ENCODE measurements around the gene PRICKLE2.
A peak's percentile ranks its signal among the peaks of the same experiment; 100 is the strongest.

The PRICKLE2 gene

DNA sequence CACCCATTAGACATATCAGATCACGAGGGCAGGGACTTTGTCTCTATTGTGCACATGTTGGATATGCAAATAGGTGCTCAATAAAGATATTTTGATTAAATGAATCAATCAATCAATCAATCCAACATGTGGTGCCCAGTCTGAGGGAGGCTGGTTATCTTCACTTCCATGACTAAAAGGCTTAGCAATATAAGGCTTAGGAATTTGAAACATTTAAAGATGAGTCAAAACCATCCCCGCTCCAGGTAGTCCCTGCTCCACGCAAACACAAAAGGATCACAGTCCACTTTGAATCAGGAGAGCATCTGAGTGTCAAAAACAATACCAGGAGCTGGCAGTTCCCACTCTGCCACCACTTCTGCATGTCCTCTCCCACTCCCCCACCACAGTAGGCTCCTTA is 25.8 kb upstream of the PRICKLE2 start:
- no peak for DNase-seq

DNA sequence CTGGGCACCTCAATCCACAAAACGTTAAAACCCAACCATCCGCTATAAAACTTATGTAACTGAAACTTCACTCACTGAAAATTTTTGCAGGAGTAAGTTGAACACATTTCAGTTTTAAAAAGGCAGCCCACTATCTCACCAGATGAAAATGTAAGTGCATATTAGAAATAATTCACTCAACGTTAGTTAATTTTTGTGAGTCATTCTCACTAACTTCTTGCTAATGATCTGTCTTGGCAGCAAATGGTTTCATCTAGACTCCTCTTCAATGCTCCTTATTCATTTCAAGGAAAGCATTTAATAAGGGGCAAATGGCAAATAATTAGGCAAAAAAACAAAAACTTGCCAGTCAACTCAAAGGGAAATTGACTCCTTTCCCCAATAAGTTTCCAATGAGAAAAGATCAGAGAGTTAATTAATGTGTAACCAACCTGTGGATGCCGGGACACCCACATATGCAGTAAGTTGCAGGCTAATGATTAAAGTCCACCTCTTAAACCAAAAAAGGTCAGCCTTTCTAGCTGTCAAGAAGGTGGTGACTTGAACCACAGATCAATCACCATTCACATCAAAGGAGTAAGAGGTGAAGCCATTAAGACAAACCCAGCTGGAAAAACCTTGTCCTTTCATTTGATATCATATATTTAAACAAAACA is 22.9 kb upstream of the PRICKLE2 start:
- DNase-seq, result no peak

DNA sequence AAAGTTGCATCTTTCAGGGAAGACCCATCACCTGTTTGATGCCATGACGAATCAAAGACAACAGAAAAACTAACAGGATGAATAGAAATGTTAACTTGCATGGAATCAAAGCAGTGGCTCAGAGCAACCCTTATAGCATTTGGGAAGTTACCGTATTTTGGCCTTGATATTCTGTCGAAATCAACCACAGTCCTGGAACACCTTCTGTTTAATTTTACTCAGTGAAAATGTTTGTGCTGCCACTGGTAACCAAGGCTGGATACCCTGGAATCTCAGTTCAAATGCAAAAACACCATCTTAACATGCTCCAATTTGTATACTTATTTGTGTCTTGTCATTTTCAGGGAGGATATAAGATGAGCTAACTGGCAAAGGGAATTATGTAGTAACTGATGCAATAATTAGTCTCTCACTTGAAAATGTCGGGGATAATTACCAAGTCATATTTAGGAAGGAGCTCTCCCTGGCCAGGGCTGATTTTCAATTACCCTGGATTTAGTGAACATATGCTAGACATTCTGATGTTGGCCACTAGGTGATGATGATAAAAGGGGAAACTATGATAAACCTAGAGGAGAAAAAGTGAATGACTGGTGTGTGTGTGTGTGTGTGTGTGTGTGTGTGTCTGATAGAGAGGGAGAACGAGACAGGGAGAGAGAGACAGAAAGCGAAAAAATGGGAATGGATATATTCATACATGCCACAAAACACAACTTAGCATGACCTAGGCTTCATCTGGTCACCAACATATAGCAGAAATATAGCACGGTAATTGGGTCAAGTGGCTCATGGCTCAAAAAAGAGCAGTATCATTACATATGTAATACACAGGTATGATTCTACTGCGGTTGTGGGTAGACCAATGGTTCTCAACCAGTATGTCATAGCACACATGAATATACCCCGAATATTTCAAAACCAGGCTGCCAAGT is 19.0 kb upstream of the PRICKLE2 start:
- no peak for DNase-seq

DNA sequence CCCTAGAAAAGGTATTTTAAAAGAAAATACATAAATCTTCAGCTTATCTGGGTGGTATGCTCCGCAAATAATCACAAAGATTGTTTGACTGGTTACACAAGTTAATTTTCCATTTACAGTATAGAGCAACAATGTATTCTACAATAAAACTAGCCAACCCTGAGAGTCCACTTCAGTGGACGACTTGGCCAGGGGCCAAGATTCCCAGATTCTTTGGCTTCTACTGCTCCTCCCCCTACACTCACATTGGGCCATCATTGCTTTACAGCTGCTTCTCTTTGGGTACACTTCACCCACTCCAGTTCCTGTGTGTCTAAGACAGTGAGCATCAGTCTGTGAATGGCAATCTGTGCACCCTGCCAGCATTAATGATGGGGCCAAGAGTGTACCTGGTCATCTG is 17.2 kb upstream of the PRICKLE2 start:
- DNase-seq, result no peak

DNA sequence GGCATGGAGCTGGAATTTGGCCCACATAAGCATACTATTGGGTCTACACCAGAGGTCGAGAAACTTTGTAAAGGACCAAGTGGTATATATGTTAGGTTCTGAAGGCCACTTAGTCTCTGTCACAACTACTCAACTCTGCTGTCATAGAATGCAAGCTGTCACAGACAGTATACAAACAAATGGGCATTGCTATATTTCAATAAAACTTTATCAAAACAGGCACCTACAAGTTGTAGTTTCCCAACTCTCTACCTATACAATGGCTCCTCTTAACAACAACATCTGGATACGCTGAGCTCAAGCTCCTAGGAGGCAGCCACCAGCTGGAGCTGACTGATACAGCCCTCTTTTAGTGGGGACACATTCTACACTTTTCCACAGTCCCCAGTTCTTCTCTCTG is 15.7 kb upstream of the PRICKLE2 start:
- no peak for DNase-seq

DNA sequence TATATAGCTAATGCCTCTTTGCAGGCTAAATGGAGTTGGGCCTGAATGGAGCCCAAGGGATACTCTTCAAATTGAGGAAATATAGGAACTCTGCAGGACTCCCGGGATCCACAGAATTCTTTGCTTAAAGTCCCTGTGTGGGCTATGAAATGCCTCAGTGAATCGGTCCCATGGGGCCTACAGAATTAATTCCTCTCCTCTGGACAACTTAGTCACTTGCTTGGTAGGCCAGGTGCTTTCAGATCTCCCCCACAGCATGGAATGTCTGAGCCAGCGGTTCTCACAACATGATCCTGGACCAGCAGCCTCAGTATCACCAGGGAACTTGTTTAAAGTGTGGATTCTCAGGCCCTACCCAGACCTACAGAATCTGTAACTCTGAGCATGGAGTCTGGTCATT is 15.1 kb upstream of the PRICKLE2 start:
- no peak for DNase-seq

DNA sequence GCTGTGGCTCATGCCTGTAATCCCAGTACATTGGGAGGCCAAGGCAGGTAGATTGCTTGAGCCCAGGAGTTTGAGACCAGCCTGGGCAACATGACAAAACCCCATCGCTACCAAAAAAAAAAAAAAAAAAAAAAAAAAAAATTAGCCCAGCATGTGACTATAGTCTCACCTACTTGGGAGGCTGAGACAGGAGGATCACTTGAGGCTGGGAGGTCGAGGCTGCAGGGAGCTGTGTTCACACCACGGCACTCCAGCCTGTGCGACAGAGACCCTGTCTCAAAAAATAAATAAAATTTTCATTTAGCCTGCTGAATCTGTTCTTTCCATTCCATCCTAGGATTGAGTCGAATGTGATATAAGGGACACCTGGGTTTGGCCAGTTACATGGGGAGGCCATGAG is 14.6 kb upstream of the PRICKLE2 start:
- no peak for DNase-seq

DNA sequence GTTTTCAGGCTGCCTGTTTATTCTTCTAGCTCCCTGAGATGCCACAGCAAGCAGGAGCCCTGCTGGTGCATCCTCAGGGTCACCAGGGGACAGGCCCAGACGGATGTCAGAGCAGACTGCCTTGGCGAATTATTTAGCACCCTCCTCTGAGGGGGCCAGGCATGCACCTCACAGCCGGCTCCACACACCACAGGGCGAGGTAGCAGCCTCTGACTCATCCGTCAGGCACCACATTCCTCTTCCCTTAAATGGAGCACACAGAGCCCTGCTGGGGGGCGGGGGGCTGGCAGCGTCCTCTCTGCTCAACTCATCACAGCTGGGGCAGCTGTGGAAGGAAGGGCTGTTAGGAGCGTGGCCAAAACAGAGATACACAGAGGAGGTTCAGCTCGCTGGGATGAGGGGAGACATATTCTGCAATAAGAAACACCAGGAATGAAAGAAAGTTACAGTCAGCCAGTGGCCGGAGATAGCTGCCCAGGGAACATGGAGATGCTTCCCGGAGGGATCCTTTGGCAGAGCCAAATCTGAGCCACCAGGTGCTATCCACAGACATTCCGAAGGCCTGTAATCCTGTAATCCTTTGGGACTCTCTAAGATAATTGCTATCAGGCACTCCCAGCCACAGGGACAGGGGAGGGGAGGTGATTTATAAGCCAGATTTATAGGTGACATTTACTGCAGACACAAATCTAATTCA is 13.9 kb upstream of the PRICKLE2 start:
- DNase-seq, result peak in 31 of 58 donors; percentile 1 to 73 (median 33)

DNA sequence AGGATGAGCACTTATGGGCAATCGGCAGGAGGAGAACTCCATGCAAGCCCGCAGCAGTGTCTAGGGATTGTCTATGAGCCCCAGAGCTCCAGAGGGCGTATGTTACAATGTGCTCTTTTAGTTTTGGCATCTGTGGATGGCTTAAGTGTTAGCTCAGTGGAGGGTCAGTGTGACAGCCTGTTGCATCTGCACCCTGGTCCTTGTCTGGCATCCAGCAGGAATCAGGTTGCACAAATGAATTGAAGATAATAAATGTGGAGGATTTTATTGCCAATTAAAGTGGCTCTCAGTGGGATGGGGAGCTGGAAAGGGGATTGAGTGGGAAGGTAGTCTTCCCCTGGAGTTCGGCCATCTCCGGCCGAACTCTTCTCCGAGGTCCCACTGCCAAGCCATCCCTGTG is 11.8 kb upstream of the PRICKLE2 start:
- DNase-seq, result no peak

DNA sequence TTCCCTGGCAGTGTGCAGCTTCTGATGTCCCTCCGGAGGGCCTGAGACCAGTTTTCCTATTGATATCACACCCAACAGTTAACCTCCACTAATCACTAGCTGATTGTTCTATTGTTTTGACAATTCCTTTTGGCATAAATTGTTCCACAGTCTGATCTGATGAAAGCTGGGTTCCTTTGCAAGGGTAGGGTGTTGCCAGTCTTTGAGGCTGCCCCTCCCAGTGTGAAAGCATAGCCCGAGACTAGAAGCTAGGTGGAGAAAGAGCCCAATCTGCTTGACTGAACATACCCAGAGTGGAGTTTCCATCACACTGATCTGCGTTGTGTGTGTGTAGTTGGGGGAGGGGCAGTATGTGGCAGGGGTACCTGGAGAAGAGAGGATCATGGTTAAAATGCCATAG is 10.3 kb upstream of the PRICKLE2 start:
- no peak for DNase-seq

DNA sequence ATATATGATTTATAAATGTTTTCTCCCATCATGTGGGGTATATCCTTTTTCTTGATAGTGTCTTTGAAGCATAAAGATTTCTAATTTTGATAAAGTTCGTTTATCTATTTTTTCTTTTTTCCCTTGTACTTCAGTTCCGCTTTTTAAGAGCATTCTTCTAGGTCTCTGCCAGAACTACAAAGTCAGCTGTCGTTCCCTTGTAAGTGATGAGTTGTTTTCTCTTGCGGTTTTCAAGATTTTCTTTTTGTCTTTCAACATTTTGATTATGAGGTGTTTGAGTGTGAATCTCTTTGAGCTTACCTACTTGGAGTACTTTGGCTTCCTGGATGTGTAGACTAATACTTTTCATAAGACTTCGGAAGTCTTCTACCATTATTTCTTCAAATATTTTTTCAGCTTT is 9.3 kb upstream of the PRICKLE2 start:
- DNase-seq, result no peak

DNA sequence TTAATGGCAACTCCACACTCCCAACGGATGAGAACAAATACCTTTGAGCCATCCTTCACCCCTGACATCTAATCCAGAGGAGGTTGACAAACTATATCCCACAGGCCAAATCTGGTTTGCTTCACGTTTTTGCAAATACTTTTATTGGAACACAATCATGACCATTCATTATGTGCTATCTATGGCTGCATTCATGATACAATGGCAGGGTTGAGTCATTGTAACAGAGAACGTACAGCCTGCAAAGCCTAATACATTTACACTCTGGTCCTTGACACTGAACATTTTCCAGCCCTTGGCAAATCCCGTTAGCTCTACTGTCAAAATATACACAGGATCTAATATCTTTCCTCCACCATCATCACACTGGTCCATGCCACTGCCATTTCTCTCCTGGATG is 7.6 kb upstream of the PRICKLE2 start:
- no peak for DNase-seq

DNA sequence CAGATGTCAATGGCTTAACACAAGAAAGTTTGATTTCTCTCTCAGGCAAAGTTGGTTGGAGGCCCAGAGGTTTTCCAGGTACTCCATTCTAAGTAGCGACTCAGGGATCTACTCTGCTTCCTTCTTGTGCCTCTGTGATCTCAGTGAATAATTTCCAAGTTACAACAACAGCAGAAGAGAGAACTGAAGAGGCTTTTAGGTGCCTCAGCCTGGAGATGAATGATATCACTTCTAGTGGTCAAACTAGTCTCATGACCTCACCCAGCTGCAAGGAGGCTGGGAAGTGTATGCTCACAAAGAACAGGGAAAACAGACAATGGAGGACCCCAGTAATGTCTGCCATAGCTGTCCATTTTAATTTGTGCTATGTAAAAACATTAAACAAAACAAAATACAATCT is 4.6 kb upstream of the PRICKLE2 start:
- DNase-seq, result no peak

DNA sequence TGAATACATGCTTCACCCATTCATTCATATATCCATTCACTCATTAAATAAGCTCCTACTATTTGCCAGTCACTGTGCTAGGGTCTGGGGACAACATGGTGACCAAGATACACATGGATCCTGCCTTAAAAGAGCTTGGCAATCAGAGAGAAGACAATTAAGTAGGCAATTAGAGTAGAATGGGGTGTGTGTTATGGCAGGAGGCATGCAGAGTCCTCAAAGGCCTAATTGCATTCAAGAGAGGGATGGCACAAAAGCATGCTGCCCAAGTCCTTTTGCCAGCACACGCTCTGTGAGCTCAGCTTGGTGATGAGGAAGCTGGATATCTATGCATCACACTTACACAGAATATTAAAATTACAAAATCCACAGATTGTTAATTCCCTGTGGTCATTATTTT is 2.8 kb upstream of the PRICKLE2 start:
- no peak for DNase-seq

DNA sequence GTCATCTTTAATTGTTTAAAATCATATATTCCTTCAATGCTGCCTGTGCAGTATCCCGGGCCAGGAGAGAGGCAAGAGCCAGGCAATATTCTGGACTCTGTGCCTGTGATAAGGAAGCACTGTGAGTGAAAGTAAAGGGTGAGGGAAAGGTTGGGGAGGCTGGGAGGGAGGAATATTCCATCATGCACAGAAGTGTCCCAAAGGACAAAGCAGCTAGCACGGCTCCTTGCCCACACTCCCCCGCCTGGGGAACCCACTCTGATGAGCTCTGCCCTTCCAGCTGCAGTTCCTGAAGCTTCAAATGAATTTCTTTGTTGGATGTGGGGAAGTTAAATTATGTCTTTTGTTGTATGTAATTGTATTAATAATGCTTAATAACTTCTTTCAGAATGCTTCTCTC is 1.5 kb upstream of the PRICKLE2 start:
- DNase-seq, result no peak

DNA sequence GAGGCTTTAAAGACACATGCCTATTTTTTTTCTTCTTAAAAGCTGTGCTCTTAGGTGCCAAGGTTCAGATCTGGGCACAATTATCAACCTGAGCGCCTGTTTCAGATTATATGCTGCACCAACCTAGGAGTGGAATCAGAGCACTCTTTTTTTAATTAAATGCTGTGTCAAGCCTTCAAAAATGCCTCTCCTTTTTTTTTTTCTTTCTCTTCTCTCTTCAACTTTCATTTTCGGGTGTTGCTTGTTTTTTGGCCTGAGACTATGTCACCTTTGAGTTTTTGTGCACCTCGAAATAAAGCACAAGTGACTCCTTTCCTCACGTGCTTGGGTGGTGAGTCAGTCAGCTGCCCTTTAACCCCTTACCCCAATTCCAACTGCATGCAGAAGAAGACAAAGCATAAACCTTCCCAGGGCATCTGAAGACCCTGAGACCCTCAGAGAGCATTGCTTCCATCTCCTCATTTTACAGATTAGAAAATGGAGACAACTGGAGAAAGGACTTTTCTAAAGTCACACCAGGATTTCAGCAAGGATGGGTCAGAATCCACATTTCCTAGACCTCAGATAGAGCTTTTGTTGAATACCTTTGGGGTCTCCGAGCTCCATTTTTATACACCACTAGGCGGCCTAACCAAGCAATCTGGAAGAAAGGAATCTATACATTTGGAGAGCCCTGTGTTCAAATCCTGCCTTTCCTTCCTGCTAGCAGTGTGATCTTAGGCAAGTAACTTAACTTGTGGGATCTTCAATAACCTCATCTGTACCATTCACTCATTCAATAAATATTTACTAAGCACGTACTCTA is 631 bp upstream of the PRICKLE2 start:
- no peak for DNase-seq

DNA sequence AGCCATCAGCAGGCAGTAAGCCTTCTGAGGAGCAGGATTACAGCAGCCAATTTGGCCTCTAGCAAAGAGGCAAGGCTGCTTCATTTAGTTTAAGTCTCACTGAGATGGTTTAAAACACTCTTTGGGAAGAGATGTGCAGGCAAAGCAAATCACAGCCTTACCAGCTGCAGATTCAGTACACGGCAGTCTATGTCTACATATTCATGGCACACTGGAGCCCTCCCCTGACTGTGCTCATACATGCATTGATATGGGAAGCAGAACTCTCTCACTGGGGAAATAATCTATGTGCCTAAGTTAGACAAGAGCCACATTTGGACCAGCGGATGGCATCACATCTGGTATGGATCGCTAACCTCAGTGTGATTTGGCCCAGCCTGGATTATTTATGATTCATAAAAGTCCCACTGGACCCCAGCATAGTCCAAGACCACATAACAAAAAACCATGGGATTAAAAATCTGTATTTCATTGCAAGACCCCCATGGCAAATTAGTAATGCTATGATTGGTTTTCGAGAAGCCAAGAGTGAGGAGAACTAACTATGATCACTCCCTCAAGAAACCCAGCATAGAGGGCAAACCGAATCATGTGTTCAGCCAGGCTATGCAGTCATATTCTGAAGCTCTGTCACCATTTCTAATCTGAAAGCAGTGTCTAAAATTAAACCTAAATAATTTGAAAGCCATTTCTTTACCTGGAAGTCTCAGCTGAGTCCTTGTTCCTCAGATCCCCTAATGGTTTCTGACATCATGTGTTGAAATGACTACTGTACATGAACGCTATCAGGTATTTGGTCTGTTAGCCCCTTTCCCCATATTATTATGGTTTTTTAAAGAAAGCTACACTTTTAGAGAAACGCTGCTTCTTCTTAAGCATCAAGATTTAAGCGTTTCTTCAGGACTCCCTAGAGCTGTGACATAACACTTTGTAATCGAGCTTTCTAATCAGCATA is 1.2 kb downstream of the PRICKLE2 start:
- DNase-seq, result peak in 34 of 58 donors; percentile 10 to 70 (median 48)

DNA sequence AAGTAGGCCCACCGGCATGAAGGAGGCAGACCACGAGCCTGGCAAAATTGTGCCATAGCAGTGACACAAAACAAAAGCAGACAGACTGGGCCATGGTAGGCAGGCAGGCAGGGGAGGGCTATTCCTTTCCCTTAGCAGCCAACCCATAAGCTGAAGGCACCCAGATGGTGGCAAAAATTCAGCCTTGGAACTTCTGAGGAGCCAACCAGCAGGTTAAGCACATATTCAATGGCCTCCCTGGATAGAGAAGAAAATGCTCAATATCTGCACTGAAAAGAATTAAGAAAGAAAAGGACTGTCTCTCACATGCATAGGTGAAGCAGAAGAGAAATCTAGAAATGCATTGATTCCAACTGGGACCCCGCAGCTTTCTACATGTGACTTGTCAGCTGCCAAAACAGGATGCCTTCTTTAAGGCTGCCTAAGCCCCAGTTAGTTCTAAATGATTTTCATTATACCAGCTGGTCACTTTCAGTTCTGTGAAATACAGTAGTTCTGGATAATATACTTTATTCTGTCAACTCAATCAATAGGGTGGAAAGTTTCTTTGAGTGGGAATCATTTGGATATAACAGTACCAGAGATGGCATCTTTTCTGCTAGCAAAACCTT is 2.7 kb downstream of the PRICKLE2 start:
- peak in 2 of 58 donors; percentile 10 to 18 for DNase-seq

DNA sequence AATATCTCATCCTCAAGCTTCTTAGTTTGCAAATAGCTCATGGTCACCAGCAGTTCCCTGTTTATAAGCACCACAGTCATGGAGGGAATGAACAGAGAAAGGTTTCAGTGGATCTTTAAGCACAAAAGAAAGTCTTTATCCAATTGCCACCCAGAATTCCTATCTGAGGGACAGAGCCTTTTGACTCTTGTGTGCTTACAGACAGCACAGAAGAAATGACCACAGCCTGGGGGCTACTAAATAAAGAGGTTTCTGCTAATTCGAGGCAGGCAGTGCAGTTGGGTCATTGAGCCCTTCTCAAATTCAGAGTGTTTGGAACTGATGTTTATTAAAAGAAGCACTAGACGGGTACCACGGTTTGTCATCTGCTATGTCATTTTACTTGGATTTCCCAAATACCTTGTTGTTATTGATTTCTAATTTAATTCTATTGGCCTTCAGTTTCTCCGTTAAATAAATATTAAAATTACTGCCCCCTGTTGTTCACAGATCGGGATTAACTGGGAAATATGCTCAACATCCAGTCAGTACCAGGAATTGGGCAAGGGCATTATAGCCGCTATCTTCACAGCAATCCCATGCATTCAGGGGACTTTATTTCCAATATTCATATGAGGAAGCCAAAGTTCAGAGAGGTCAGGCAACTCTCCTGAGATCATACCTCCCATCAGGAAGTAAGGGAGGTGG is 3.6 kb downstream of the PRICKLE2 start:
- no peak for DNase-seq

Data from anterior cingulate cortex (tissue), 58 donors.